Gastroesophageal sphincter (tissue), 4 donors: Measurements from ENCODE around the gene FZR1. TPM values are rescaled to one million over a fixed set of nuclear protein-coding genes. Genes with fewer than 3 reads are reported as not detected.

ENCODE experiments used
- ATAC-seq: fragments of 150-250 bp; one replicate; pipeline ENCODE4 v1.9.1; 2016; ENCODE audit warnings: mild to moderate bottlenecking, moderate library complexity
- H3K27ac ChIP-seq, 4 donors: fragments of 200-600 bp; sonication (generic) in 3 of 4; 1 replicate in 3 of 4; 2 replicates in 1 of 4; pipeline ENCODE4 v1.5.1; 2016 to 2019
- H3K27me3 ChIP-seq: fragments of 200-600 bp; sonication (generic); one replicate; pipeline ENCODE4 v1.5.1; 2019
- H3K36me3 ChIP-seq, 2 donors: fragments of 200-600 bp; sonication (generic); one replicate each; pipeline ENCODE4 v1.5.1; 2019; ENCODE audit warnings: control low read depth in 1 of 2
- H3K4me1 ChIP-seq, 3 donors: fragments of 200-600 bp; sonication (generic); 1 replicate in 2 of 3; 2 replicates in 1 of 3; pipeline ENCODE4 v1.5.1; 2016 to 2019; ENCODE audit warnings: control low read depth in 2 of 3
- H3K4me3 ChIP-seq, 2 donors: fragments of 200-600 bp; sonication (generic); one replicate each; pipeline ENCODE4 v1.5.1; 2019; ENCODE audit warnings: mild to moderate bottlenecking in 1 of 2, moderate library complexity in 1 of 2
- H3K9me3 ChIP-seq, 3 donors: fragments of 200-600 bp; sonication (generic); one replicate each; pipeline ENCODE4 v1.5.1; 2017 to 2019; ENCODE audit warnings: control low read depth in 2 of 3
- EP300 ChIP-seq: sonication (generic); formaldehyde crosslinking; IDR thresholded peaks from one replicate; pipeline ENCODE4 v1.6.1; 2017; ENCODE audit warnings: antibody characterized with exemption, mild to moderate bottlenecking
- POLR2A ChIP-seq, 2 donors: fragments of 450-650 bp; IDR thresholded peaks; one replicate each; pipeline ENCODE4 v1.6.1; 2017; ENCODE audit warnings: antibody characterized with exemption in 2 of 2, mild to moderate bottlenecking in 2 of 2, moderate library complexity in 1 of 2
- POLR2AphosphoS5 ChIP-seq: sonication (generic); formaldehyde crosslinking; IDR thresholded peaks from one replicate; pipeline ENCODE4 v1.6.1; 2017; ENCODE audit warnings: antibody characterized with exemption
- WGBS, 2 donors: methylation state at CpG; one replicate each; pipeline ENCODE4 v1.1.5; 2018; ENCODE audit warnings: low coverage in 1 of 2; 5-methylcytosine and 5-hydroxymethylcytosine counted together
- total RNA-seq, 4 donors: library from RNA; depleted of rRNA; stranded (reverse); fragments of >200 nt; gene quantifications; one replicate each; pipeline ENCODE4 v1.1.0, GENCODE V29; 2016
- TF ChIP-seq, protein P1 (sequence below), 4 experiments: fragments of 200-600 bp in 2 of 4; fragments of 450-650 bp in 2 of 4; sonication (generic) in 1 of 4; IDR thresholded peaks; one replicate each; pipeline ENCODE4 v1.5.1; 2017 to 2019; ENCODE audit warnings: antibody characterized with exemption in 4 of 4, mild to moderate bottlenecking in 2 of 4, moderate library complexity in 2 of 4

FZR1 gene
- total RNA-seq, 4 donors from 2014 or later = 17.6 to 32.9 (median 23.0) TPM

DNA sequence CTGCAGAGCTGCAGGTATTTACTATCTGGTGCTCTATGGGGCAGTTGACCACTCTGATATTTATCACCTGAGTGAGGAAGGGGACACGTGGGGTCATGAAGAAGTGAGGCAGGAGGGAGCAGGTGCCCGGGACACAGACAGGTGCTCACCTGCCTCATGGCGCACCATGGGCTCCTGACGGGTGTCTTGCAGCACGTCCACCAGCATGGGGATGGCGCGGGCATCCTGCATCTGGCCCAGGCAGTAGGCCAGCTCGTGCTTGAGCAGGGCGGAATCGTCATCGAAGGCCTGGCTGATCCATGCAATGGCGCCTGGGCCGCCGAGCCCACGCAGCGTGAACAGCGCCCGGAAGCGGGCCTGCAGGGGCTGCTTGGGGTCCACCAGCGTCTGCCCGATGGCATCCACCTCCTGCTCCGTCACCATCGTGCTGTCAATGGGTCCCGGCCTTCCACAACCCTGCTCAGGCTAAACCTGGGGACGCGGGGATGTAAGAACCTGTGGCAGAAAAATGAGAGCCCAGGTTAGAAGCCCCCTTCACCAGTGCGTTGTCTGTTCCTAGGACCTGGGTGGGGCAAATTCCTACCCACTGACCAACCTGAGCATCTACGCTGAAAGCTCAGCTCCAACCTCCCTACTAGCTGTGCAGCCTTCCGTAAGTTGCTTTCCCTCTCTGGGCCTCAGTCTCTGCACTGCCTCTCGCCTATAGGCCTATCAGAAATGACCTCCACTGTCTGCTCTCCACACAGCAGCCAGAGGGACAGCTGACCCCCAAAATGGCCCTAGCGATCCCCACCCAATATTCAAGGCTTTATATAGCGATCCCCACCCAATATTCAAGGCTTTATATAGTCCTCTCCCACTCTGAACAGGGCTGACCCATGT is 9.5 kb upstream of the FZR1 start:
- ATAC-seq = no peak
- Histone ChIP-seq H3K4me3 (no peak overlapping the region), H3K27ac (no peak overlapping the region), H3K4me1 (peaks cover 0 to 25% (median 7%) of the 10 kb centered on the region in 3 donors), H3K9me3 (no peaks in the 10 kb centered on the region), H3K27me3 (no peaks in the 10 kb centered on the region), H3K36me3 (peaks cover 0 to 60% of the 10 kb centered on the region in 2 donors)
- WGBS, 2 donors = 92 to 100% methylated on average over 5 to 6 of the region's 32 CpGs
- no peak for TF ChIP-seq EP300
- TF ChIP-seq POLR2AphosphoS5 = no peak
- TF ChIP-seq POLR2A (IDR thresholded peaks at IDR 0.05) = no peak
- TF ChIP-seq, protein P1, sequence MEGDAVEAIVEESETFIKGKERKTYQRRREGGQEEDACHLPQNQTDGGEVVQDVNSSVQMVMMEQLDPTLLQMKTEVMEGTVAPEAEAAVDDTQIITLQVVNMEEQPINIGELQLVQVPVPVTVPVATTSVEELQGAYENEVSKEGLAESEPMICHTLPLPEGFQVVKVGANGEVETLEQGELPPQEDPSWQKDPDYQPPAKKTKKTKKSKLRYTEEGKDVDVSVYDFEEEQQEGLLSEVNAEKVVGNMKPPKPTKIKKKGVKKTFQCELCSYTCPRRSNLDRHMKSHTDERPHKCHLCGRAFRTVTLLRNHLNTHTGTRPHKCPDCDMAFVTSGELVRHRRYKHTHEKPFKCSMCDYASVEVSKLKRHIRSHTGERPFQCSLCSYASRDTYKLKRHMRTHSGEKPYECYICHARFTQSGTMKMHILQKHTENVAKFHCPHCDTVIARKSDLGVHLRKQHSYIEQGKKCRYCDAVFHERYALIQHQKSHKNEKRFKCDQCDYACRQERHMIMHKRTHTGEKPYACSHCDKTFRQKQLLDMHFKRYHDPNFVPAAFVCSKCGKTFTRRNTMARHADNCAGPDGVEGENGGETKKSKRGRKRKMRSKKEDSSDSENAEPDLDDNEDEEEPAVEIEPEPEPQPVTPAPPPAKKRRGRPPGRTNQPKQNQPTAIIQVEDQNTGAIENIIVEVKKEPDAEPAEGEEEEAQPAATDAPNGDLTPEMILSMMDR (IDR thresholded peaks at IDR 0.05) = no peak

DNA sequence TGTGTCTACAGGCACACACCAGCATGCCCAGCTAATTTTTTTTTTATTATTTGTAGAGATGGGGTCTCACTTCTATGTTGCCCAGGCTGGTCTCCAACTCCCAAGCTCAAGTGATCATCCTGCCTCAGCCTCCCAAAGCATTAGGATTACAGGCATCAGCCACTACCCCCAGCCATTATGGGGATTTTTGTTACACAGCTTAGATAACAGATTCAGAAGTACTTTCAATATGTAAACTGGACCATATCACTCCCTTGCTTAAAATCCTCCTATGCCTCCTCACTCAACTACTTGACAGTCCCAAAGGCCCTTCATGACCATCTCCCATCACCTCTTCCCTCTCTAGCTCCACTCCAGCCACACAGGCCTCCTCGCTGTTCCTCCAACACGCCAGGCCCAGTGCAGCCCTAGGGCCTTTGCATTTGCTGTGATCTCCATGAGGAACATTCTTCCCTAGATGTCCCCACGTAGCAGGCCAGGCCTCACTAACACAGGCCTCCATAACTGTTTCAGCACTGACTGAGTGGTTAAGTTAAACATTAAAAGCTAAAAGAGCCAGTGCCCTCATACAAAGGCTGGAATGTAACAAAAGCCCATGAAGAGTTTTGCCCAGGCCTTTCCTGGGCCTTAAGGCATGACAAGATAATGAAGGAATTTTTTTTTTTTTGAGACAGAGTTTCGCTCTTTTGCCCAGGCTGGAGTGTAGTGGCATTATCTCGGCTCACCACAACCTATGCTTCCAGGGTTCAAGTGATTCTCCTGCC is 8.2 kb upstream of the FZR1 start:
- ATAC-seq = no peak
- WGBS, 2 donors = 96 to 98% methylated on average over 4 to 5 of the region's 5 CpGs
- peaks cover 0 to 25% (median 7%) of the 10 kb centered on the region in 3 donors for H3K4me1 ChIP-seq
- peaks cover 0 to 47% of the 10 kb centered on the region in 2 donors for H3K36me3 ChIP-seq
- TF ChIP-seq POLR2A (IDR thresholded peaks at IDR 0.05) (no peak), EP300 (no peak), POLR2AphosphoS5 (no peak)
- TF ChIP-seq, protein P1 (IDR thresholded peaks at IDR 0.05) = no peak
- no peak overlapping the region for H3K4me3 ChIP-seq
- no peak overlapping the region for H3K27ac ChIP-seq
- H3K27me3 ChIP-seq = no peaks in the 10 kb centered on the region
- H3K9me3 ChIP-seq = no peaks in the 10 kb centered on the region

DNA sequence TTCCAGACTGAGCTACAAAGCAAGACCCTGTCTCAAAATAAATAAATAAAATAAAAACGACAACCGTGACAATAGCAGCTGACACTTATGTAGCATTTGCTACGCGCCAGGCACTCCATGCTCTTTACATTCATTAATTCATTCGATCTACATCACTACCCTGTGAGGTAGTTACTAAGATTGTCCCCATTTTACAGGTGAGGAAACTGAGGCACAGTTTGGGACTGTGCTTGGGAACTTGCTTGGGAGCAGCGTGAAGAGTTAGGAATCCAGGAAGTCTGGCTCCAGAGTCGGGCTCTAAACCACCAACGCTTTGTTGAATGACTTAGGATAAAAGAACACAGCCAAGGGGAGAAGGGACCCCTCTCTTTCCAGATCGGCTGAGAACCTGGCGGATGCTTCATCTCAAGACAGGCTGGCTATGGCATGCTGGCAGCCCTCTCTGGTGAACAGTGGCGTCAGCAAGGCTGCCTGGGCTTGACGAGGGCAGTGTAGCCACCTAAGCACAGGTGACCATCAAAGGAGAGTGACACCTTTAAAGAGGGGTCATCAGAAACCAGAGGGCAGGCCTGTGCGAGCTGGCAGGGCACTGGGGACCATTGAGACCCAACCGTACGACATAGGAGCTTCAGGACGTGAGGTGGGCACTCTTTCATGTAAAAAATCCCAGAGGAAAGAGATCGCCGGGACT is 6.2 kb upstream of the FZR1 start:
- 11 to 22% methylated on average over 6 to 12 of the region's 18 CpGs for WGBS, 2 donors
- peaks cover 0 to 25% (median 7%) of the 10 kb centered on the region in 3 donors for H3K4me1 ChIP-seq
- H3K4me3 ChIP-seq = peak overlapping the region; percentile 94 to 99
- no peaks in the 10 kb centered on the region for H3K9me3 ChIP-seq
- no peaks in the 10 kb centered on the region for H3K27me3 ChIP-seq
- ATAC-seq = no peak
- H3K36me3 ChIP-seq = peaks cover 0 to 28% of the 10 kb centered on the region in 2 donors
- H3K27ac ChIP-seq = peak overlapping the region; percentile 78 to 95 (median 92)
- TF ChIP-seq POLR2AphosphoS5 (no peak), EP300 (no peak), POLR2A (IDR thresholded peaks at IDR 0.05) (no peak)
- TF ChIP-seq, protein P1 (IDR thresholded peaks at IDR 0.05) = no peak

DNA sequence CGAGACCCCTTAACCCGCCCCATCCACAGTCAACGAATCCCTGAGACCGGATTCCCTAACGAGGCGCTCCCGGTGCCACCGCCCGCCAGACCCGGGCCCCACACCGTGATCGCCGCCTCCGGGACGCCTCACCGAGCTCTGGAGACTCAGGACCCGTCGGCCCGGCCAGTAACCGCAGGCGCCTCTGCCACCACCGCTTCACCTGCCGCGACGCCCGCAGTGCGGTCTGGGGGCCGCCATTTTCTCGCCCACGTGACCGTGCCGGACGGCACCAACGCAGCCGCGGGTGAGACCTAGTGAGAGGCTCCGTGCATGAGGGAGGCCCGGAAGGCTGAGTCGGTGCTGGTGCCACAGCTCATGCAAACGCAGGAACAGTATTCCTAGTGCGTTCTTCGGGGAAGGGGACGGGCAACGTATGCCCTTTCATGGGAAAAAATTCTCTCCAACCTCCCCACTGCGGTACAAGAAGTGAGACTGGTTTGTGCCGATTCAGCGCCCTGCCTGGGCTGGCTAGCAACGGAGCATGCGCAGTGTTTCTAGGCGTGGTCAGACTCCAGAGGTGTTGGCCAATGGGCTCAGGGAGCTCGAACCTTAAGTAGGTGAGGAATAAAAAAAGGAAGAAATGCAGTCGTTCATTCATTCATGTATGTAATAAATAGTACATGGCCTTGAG is 5.5 kb upstream of the FZR1 start, which contains the start of gene DOHH:
DOHH (minus strand) TSS at position 246 of the 673 bp plus-strand sequence. CDS start 3,860 bp downstream, outside the sequence.
- Histone ChIP-seq H3K27me3 (no peaks in the 10 kb centered on the region), H3K27ac (peak within 1 kb of the TSS; percentile 78 to 95 (median 92)), H3K4me1 (peaks cover 0 to 30% (median 12%) of the 10 kb centered on the region in 3 donors), H3K4me3 (peak within 1 kb of the TSS; percentile 94 to 99), H3K36me3 (peaks cover 0 to 21% of the 10 kb centered on the region in 2 donors), H3K9me3 (no peaks in the 10 kb centered on the region)
- WGBS, 2 donors = 0% methylated on average over 10 of the region's 52 CpGs
- TF ChIP-seq EP300 = no peak
- peak; percentile 42 for TF ChIP-seq POLR2AphosphoS5
- TF ChIP-seq POLR2A (IDR thresholded peaks at IDR 0.05) = peak; percentile 34 to 45
- TF ChIP-seq, protein P1 (IDR thresholded peaks at IDR 0.05) = no peak
- peak; percentile 97 for ATAC-seq
